GM21528 (cell line): Measurements from ENCODE around the gene KCNA2.
A peak's percentile ranks its signal among the peaks of the same experiment; 100 is the strongest.

Source experiments
- ATAC-seq: cut with Tn5 transposase; IDR thresholded peaks from one replicate; pipeline ENCODE4 v1.9.1; 2021; ENCODE audit warnings: mild to moderate bottlenecking, moderate library complexity; ENCODE audit not compliant: unreplicated experiment, low FRiP score

The KCNA2 gene

GRCh38 chr1:110630839-110631663 lies 24.9 kb upstream of the KCNA2 start:
- ATAC-seq: peak; percentile 52

DNA sequence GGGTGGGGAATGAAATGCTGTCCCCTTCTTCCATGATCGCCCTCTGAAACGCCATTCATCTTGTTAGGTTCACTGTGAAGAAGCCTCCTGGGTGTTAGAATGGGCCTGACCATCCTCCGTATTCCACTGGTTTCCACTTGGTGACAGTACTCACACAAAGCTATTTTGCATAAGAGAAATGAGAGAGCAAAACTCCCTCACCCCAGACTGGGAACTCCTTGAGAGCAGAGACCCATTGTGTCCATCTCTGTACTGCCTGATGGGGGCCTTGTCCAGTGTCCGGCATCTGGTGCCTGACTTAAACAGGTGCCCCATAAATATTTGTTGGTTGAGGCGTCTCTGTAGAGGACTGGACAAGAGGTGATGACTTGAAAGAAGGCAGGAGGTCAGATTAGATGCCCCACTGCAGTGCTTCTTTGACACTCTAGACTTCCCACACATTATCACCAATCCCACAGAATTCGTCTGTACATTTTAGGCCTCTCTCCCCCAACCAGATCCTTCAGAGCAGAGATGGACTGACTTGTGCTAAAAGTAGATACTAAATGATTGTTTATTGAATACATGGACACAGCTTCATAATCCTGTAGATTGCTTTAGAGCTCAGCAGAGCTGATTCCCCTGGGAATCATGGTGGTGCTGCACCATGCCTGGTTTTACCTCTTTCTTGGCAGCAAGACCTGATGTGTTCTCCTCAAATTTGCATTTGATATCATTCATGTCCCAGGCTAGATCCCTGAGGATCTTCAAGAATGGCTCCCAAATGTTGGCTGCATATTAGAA lies 22.4 kb upstream of the KCNA2 start:
- no peak for ATAC-seq

DNA sequence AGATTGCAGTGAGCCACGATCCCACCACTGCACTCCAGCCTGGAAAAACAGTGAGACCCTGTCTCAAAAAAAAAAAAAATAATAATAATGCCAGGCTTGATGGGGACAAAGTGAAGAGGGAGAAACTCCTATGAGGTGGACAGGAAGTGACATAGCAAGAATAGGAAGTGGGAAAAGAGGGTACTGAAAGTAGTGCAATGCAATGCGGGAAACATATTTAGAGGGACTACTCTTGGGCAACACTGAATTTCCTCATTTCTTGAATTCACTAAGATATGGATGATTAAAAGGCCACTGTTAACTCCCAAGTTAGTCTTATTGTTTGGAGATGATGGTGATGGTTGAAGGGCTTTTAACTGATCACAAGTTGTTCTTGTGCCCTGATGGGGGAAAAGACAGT lies 21.6 kb upstream of the KCNA2 start:
- ATAC-seq: no peak

GRCh38 chr1:110626889-110627288 lies 20.7 kb upstream of the KCNA2 start:
- no peak for ATAC-seq

GRCh38 chr1:110620686-110621085 lies 14.5 kb upstream of the KCNA2 start:
- ATAC-seq: no peak

- ATAC-seq: no peak
Measured at GRCh38 chr1:110620250-110620615, 14.1 kb upstream of the KCNA2 start.

GRCh38 chr1:110619412-110620249 lies 13.5 kb upstream of the KCNA2 start:
- ATAC-seq: peak; percentile 74

DNA sequence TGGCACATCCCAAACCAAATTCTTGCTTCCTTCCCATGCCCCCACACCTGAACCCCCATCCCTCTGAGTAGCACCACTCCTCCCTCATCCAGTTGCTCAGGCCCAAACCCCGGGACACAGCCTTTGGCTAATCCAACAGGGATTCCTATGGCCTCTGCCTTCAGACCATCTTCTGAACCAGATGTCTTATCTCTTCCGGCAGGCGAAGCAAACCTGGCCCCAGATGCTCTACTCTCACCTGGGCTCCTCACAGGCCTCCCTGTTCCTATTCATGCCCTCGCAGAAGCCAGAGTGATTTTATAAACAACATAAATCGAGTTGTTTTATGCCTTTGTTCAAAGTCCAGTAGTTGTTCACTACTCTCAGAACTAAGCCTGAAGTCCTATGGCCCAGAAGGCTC lies 12.5 kb upstream of the KCNA2 start:
- no peak for ATAC-seq

DNA sequence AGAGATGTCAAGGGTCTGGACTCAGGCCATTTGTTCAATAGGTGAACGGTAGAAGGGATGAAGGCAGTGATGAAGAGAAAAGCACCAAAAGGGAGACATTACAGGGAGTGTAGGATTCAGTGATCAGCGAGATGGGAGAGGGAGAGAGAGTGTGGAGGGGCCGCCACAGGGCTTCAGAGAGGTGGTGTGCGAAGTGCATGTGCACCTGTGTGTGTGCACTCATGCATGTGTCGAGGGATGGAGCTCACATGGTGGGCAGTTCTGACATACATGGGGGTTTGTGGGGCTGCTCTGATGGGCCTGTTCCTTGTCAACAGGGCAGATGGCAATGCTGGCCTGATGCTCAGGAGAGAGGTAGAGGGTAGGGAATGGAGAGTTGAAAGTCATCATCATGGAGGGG lies 11.4 kb upstream of the KCNA2 start:
- no peak for ATAC-seq

DNA sequence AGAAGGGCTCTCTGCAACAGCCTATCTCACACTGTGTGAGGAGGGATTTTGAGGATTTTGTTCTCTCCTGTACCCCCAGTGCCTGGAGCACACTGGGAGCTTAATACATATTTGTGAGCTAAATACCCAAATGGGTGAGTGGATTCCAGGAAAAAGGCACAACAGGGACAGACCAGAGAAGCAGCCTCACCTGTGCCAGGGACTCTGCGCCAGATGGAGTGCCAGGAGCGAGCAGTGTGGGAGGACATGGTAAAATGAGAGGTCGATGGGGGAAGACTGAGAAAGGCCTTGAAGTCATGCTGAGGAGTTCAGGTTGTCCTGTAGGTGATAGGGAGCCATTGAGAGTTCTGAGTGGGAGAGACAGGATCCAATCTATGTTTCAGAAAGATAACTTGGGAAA lies 11.0 kb upstream of the KCNA2 start:
- ATAC-seq: no peak

- no peak for ATAC-seq
Measured at GRCh38 chr1:110616587-110616986, 10.4 kb upstream of the KCNA2 start.

GRCh38 chr1:110615548-110616130 lies 9.5 kb upstream of the KCNA2 start:
- no peak for ATAC-seq

DNA sequence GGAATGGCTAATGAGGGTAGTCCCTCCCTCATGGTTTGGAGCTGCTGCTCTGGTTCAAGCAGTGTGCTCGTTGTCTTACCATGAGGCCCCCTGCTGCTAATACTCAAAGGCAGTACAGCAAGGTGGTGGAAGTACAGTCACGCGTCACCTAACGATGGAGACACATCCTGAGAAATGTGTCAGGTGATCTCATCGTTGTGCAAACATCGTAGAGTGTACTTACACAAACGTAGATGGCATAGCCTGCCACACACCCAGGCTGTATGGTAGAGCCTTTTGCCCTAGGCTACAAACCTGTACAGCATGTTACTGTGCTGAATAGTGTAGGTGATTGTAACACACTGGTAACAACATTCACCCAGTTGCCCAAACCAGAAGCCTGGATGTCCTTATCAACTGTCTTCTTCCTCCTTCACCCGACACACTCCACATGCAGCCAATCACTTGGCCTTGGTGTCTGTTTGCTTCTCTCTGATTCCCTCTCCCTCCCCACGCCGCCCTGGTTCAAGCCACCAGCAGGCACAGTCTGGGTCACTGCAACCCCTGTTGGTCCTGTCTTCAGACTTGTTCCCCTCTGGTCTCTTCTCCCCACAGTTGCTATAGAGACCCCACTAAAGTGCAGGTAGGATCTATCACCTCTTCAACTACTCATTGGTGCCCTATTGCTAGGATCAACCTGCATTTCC lies 6.0 kb upstream of the KCNA2 start:
- no peak for ATAC-seq

GRCh38 chr1:110610696-110611286 lies 4.6 kb upstream of the KCNA2 start:
- no peak for ATAC-seq

DNA sequence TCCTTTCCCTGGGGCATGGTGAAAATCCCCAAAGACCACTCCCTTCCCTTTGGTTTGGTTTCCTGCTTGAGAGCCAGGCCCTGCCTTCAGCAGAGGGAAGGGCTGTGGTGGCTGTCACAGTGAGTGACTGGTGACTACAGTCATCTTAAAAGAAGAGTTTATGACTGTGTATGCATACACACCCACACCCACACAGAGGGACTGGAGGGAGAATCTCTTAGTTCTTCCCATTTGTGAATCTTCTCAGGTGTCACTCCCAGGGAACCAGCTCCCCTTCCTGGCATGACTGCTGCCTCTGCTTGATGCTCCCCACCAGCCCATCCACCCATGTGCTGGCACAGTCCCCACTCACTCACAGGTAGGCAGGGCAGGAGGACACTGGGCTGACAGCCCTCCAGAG lies 3.9 kb upstream of the KCNA2 start:
- no peak for ATAC-seq

DNA sequence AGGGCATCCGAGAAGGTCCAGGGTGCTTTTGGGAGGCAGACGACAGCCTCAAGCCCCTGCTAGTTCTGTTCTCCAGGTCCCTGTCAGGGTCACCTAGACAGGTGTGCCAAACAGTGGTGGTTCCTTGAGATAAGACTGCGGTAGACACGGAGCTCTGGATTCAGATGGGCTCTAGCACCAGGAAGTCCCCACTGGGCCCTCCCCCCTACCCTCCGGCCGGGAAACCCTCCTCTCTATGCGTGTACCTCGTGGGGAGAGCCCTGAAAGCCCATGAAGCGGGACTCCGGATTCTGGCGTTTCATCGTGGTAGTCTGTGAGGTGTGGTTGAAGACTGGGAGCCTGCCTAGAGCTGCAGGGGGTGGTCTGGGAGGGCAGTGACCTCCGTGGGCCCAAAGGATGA lies 2.1 kb upstream of the KCNA2 start:
- no peak for ATAC-seq

DNA sequence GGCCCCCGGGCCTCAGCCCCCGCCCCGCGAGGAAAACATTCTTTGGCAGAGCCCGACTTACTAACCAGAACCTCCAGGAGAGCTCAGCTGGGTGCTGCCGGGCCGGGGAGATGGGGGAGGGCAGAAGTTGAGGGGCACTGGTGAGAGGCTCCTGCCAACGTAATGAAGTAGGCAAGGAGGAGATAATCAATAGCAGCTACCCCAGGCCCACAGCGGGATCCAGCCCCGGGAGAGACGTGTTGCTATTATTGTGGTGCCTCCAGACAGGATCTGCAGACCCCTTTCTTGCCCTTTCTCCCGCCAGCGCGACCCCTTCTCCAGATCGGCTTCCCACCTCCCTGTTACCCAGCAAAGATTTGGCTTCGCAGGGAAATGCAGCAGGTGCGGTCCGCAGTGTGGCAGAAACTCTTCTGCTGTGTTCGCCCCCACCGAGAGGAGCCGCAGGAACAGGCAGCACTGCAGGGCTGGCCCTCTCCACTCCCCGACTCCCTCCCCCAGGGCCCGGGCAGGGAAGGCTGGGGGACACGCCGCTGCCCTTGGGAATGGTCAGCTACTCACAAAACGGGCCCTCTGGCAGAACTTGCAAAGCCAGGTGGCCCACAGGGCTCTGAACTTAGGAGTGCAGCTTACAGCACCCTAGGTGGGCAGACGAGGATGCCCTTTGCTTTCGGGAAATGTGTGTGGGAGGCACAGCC lies 1.5 kb upstream of the KCNA2 start:
- no peak for ATAC-seq

- no peak for ATAC-seq
Measured at GRCh38 chr1:110606657-110607535, 738 bp upstream of the KCNA2 start.
